ENCODE data around the gene GNAQ.
"Not testable (repeated sequence)": the region's sequence is repeated elsewhere in the genome, so short reads cannot be mapped to it uniquely, and the experiment has no call there.

- TF ChIP-seq EP300, CTCF, POLR2A (IDR thresholded peaks at IDR 0.05): not testable (repeated sequence)
These were observed 150.0 kb downstream of the GNAQ start for GRCh38 chr9:77881634-77882033.
